IPS DF 6.9 (cell line): ENCODE results near the gene ARHGAP6.

Experiments
- DNase-seq: peaks from one replicate; pipeline ENCODE4 v3.0.0-alpha.2; 2013; ENCODE audit warnings: low read depth, low spot score
- H3K27ac ChIP-seq: one replicate; pipeline ENCODE4 v1.5.1; 2013; ENCODE audit warnings: low read length, control low read depth
- H3K27me3 ChIP-seq: 2 replicates; pipeline ENCODE4 v1.6.1; 2013; ENCODE audit warnings: mild to moderate bottlenecking, low read length; ENCODE audit not compliant: control insufficient read depth, insufficient read depth
- H3K36me3 ChIP-seq: 2 replicates; pipeline ENCODE4 v1.6.1; 2013; ENCODE audit warnings: low read length; ENCODE audit not compliant: control insufficient read depth, insufficient read depth
- H3K4me1 ChIP-seq: 2 replicates; pipeline ENCODE4 v1.6.1; 2013; ENCODE audit warnings: low read length; ENCODE audit not compliant: control insufficient read depth, insufficient read depth
- H3K4me3 ChIP-seq: 2 replicates; pipeline ENCODE4 v1.5.1; 2013; ENCODE audit warnings: mild to moderate bottlenecking, low read length
- H3K9me3 ChIP-seq: 2 replicates; pipeline ENCODE4 v1.6.1; 2013; ENCODE audit warnings: low read length, inconsistent platforms; ENCODE audit not compliant: control insufficient read depth, insufficient read depth
- WGBS: extraction: QIAGEN DNeasy Blood & Tissue Kit; methylation state at CpG from one replicate; pipeline ENCODE4 v1.1.7; 2013; ENCODE audit warnings: mixed read lengths, missing lambda C conversion rate; ENCODE audit not compliant: insufficient read length, insufficient coverage; 5-methylcytosine and 5-hydroxymethylcytosine counted together

Gene ARHGAP6

GRCh38 chrX:11309220-11309619 is 356.5 kb downstream of the ARHGAP6 start:
- Histone ChIP-seq H3K27ac (no peak overlapping the region), H3K4me3 (no peak overlapping the region), H3K4me1 (no peaks in the 10 kb centered on the region), H3K9me3 (no peaks in the 10 kb centered on the region), H3K36me3 (no peaks in the 10 kb centered on the region), H3K27me3 (no peaks in the 10 kb centered on the region)
- no peak for DNase-seq
- WGBS, result no CpG with 5 or more reads among the region's 5 CpGs

- no peaks in the 10 kb centered on the region for H3K4me1 ChIP-seq
- WGBS, result no CpG with 5 or more reads among the region's 1 CpG
- no peaks in the 10 kb centered on the region for H3K9me3 ChIP-seq
- no peaks in the 10 kb centered on the region for H3K36me3 ChIP-seq
- no peak overlapping the region for H3K27ac ChIP-seq
- no peak for DNase-seq
- no peaks in the 10 kb centered on the region for H3K27me3 ChIP-seq
- H3K4me3 ChIP-seq, result no peak overlapping the region
These were observed 360.1 kb downstream of the ARHGAP6 start for GRCh38 chrX:11305641-11306040.

- no peaks in the 10 kb centered on the region for H3K9me3 ChIP-seq
- no peaks in the 10 kb centered on the region for H3K27me3 ChIP-seq
- no peaks in the 10 kb centered on the region for H3K4me1 ChIP-seq
- no peaks in the 10 kb centered on the region for H3K36me3 ChIP-seq
- H3K4me3 ChIP-seq, result no peak overlapping the region
- no peak for DNase-seq
- no peak overlapping the region for H3K27ac ChIP-seq
- no CpG with 5 or more reads among the region's 6 CpGs for WGBS
These were observed 360.9 kb downstream of the ARHGAP6 start for GRCh38 chrX:11304829-11305228.

- H3K4me3 ChIP-seq, result no peak overlapping the region
- H3K27ac ChIP-seq, result no peak overlapping the region
- no CpG with 5 or more reads among the region's 9 CpGs for WGBS
- no peaks in the 10 kb centered on the region for H3K27me3 ChIP-seq
- no peaks in the 10 kb centered on the region for H3K4me1 ChIP-seq
- no peaks in the 10 kb centered on the region for H3K9me3 ChIP-seq
- DNase-seq, result no peak
- no peaks in the 10 kb centered on the region for H3K36me3 ChIP-seq
These were observed 367.1 kb downstream of the ARHGAP6 start for GRCh38 chrX:11298600-11298999.

- WGBS, result no CpG with 5 or more reads among the region's 5 CpGs
- no peaks in the 10 kb centered on the region for H3K27me3 ChIP-seq
- no peaks in the 10 kb centered on the region for H3K9me3 ChIP-seq
These were observed 369.7 kb downstream of the ARHGAP6 start for GRCh38 chrX:11296051-11296450.

GRCh38 chrX:11293113-11293512 is 372.6 kb downstream of the ARHGAP6 start, which contains the start of gene AMELX:
TSS of gene AMELX (plus strand) at chrX:11293413. CDS start at chrX:11294789, 1,376 bp downstream.
- no peak within 1 kb of the TSS for H3K27ac ChIP-seq
- H3K27me3 ChIP-seq, result no peaks in the 10 kb centered on the region
- no peak for DNase-seq
- no CpG with 5 or more reads among the region's 2 CpGs for WGBS
- H3K9me3 ChIP-seq, result no peaks in the 10 kb centered on the region
- no peaks in the 10 kb centered on the region for H3K4me1 ChIP-seq
- H3K4me3 ChIP-seq, result no peak within 1 kb of the TSS
- H3K36me3 ChIP-seq, result no peaks in the 10 kb centered on the region

More at GRCh38 chrX:11296051-11296450, 369.7 kb downstream of the ARHGAP6 start:
- Histone ChIP-seq H3K4me3 (no peak overlapping the region), H3K27ac (no peak overlapping the region), H3K36me3 (no peaks in the 10 kb centered on the region), H3K4me1 (no peaks in the 10 kb centered on the region)
- no peak for DNase-seq

GRCh38 chrX:11290416-11291102 is 375.2 kb downstream of the ARHGAP6 start:
- Histone ChIP-seq H3K27ac (no peak overlapping the region), H3K27me3 (no peaks in the 10 kb centered on the region), H3K4me3 (no peak overlapping the region), H3K4me1 (no peaks in the 10 kb centered on the region), H3K9me3 (no peaks in the 10 kb centered on the region), H3K36me3 (no peaks in the 10 kb centered on the region)
- DNase-seq, result no peak
- WGBS, result no CpG with 5 or more reads among the region's 8 CpGs

- WGBS, result no CpG with 5 or more reads among the region's 1 CpG
These were observed 378.2 kb downstream of the ARHGAP6 start for GRCh38 chrX:11287505-11287904.

GRCh38 chrX:11285651-11286050 is 380.1 kb downstream of the ARHGAP6 start:
- H3K4me3 ChIP-seq, result no peak overlapping the region
- no peaks in the 10 kb centered on the region for H3K9me3 ChIP-seq
- H3K36me3 ChIP-seq, result no peaks in the 10 kb centered on the region
- no peak overlapping the region for H3K27ac ChIP-seq
- H3K4me1 ChIP-seq, result no peaks in the 10 kb centered on the region
- WGBS, result no CpG with 5 or more reads among the region's 3 CpGs
- no peaks in the 10 kb centered on the region for H3K27me3 ChIP-seq
- DNase-seq, result no peak

More at GRCh38 chrX:11287505-11287904, 378.2 kb downstream of the ARHGAP6 start:
- DNase-seq, result no peak
- no peaks in the 10 kb centered on the region for H3K36me3 ChIP-seq
- no peaks in the 10 kb centered on the region for H3K9me3 ChIP-seq
- H3K4me1 ChIP-seq, result no peaks in the 10 kb centered on the region
- H3K27ac ChIP-seq, result no peak overlapping the region
- no peaks in the 10 kb centered on the region for H3K27me3 ChIP-seq
- H3K4me3 ChIP-seq, result no peak overlapping the region

GRCh38 chrX:11282043-11282442 is 383.7 kb downstream of the ARHGAP6 start:
- no peaks in the 10 kb centered on the region for H3K27me3 ChIP-seq
- H3K4me1 ChIP-seq, result no peaks in the 10 kb centered on the region
- no peak for DNase-seq
- no peaks in the 10 kb centered on the region for H3K9me3 ChIP-seq
- no CpG with 5 or more reads among the region's 2 CpGs for WGBS
- H3K4me3 ChIP-seq, result no peak overlapping the region
- H3K27ac ChIP-seq, result no peak overlapping the region
- H3K36me3 ChIP-seq, result no peaks in the 10 kb centered on the region

- no peak for DNase-seq
- Histone ChIP-seq H3K27me3 (no peaks in the 10 kb centered on the region), H3K36me3 (no peaks in the 10 kb centered on the region), H3K27ac (no peak overlapping the region), H3K4me1 (no peaks in the 10 kb centered on the region), H3K9me3 (no peaks in the 10 kb centered on the region), H3K4me3 (no peak overlapping the region)
- whole genome bisulfite sequencing, result no CpG with 5 or more reads among the region's 1 CpG
These were observed 392.2 kb downstream of the ARHGAP6 start for GRCh38 chrX:11273544-11273943.
